Tracheal epithelial cell (primary cell): Measurements from ENCODE around the gene KANK3. TPM values are rescaled to one million over a fixed set of nuclear protein-coding genes. Genes with fewer than 3 reads are reported as not detected.

ENCODE experiments used
- total RNA-seq: library from RNA; depleted of rRNA; stranded (reverse); fragments of >200 nt; gene quantifications from 2 replicates; pipeline ENCODE4 v1.2.1, GENCODE V29; 2014

KANK3 gene
- 1.1 and 1.4 TPM in 2 replicates for total RNA-seq

GRCh38 chr19:8342684-8343482 is at the start of gene KANK3:
Gene KANK3 (minus strand): TSS chr19:8343262. CDS start chr19:8337828, 5,434 bp downstream.

GRCh38 chr19:8389891-8390616 is 47.0 kb upstream of the KANK3 start, which contains the start of gene RAB11B:
Gene RAB11B (plus strand): TSS chr19:8390360. CDS start chr19:8390417, 57 bp downstream.

GRCh38 chr19:8363803-8364771 is 21.0 kb upstream of the KANK3 start, which contains the start of gene ANGPTL4:
Gene ANGPTL4 (plus strand): TSS chr19:8364155. CDS start chr19:8364322, 167 bp downstream.

GRCh38 chr19:8321067-8321985 is 21.7 kb downstream of the KANK3 start, which contains the start of the genes NDUFA7 and RPS28:
Gene NDUFA7 (minus strand): TSS chr19:8321375. CDS start chr19:8321358, 17 bp downstream.
Gene RPS28 (plus strand): TSS chr19:8321496. CDS start chr19:8321531, 35 bp downstream.

GRCh38 chr19:8307965-8308866 is 34.8 kb downstream of the KANK3 start, which contains the start of gene CD320:
Gene CD320 (minus strand): TSS chr19:8308358. CDS start chr19:8308290, 68 bp downstream.

Other genes with a start within 250 kb of the KANK3 start
- not detected in 2 replicates for gene FBN3, start 193.7 kb downstream of the KANK3 start, total RNA-seq
- 5.8 and 9.4 TPM in 2 replicates for gene CERS4, start 133.9 kb downstream of the KANK3 start, total RNA-seq
- gene CD320, start 34.9 kb downstream of the KANK3 start, total RNA-seq: 14.5 and 28.2 TPM in 2 replicates
- 13.0 and 18.3 TPM in 2 replicates for gene NDUFA7, start 21.9 kb downstream of the KANK3 start, total RNA-seq
- 386 and 602 TPM in 2 replicates for gene RPS28, start 21.8 kb downstream of the KANK3 start, total RNA-seq
- gene ANGPTL4, start 20.9 kb upstream of the KANK3 start, total RNA-seq: 6.0 and 41.4 TPM in 2 replicates
- gene RAB11B, start 47.1 kb upstream of the KANK3 start, total RNA-seq: 23.9 and 28.4 TPM in 2 replicates
- gene MARCHF2, start 70.0 kb upstream of the KANK3 start, total RNA-seq: 61.2 and 109 TPM in 2 replicates
- gene HNRNPM, start 101.7 kb upstream of the KANK3 start, total RNA-seq: 39.8 and 53.7 TPM in 2 replicates
- gene PRAM1, start 159.4 kb upstream of the KANK3 start, total RNA-seq: not detected in 2 replicates
- 1.2 and 9.8 TPM in 2 replicates for gene ZNF414, start 170.9 kb upstream of the KANK3 start, total RNA-seq
- 0.21 TPM in 1 of 2 replicates, not detected in the other for gene MYO1F, start 234.2 kb upstream of the KANK3 start, total RNA-seq